Fibroblast of skin of left biceps (primary cell): ENCODE results near the gene FFAR2.
"Not testable (repeated sequence)": the region's sequence is repeated elsewhere in the genome, so short reads cannot be mapped to it uniquely, and the experiment has no call there.

Experiments
- DNase-seq, 2 experiments: peaks; one replicate each; pipeline ENCODE4 v3.0.0-alpha.2; 2013; ENCODE audit warnings: low read depth in 2 of 2

Gene FFAR2

GRCh38 chr19:35455616-35456201, 7.7 kb downstream of the FFAR2 start:
- no peak for DNase-seq

- DNase-seq = no peak
Measured at GRCh38 chr19:35457173-35457572, 9.1 kb downstream of the FFAR2 start.

GRCh38 chr19:35458192-35458591, 10.1 kb downstream of the FFAR2 start:
- DNase-seq = no peak

DNA sequence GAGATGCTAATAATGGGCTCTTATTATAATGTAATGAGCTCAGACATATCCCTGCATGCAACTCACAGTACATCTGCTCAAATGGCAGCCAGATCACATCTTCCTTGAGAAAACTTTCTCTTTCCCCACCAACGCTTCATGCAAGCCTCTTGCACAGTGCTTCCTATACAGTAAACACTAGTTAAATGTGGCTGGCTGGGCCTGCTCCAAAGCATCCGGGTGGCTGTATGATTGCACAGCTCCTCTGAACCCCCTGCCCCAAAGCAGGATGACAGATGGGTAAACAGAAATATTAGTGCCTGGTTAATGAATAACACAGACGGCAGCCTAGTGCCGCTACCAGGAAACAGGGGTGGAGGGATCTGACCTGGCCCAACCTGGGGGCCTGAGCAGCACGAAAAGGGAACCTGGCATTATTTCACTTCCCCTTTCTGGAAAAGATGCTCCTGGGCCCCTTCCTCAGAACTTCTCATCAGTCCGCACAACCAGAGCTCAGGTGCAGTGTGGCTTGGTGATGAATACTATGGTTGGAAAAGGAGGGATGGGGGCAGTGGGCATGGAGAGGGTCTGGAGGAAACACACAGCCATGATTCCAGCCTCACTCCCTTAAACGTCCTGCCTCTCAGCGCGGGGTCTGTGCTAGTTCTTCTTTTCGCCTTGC, 10.8 kb downstream of the FFAR2 start:
- no peak for DNase-seq

GRCh38 chr19:35459414-35460082, 11.5 kb downstream of the FFAR2 start:
- DNase-seq = no peak

DNA sequence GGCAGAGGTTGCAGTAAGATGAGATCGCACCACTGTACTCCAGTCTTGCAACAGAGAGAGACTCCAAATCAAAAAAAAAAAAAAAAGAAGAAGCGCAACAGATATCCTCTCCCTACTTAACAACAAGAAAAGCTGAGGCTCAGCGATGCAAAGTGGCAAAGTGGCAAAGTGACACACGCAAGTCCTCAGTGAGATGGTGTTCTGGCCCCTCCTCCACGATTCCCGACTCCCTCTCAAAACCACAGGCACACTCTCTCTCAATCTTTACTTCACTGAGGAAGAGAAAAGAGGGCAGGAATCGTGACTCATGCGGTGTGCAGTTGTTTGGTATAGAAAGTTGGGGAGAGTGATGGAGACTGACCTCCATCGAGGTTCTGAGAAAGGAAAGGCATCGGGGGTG, 12.6 kb downstream of the FFAR2 start:
- no peak for DNase-seq

DNA sequence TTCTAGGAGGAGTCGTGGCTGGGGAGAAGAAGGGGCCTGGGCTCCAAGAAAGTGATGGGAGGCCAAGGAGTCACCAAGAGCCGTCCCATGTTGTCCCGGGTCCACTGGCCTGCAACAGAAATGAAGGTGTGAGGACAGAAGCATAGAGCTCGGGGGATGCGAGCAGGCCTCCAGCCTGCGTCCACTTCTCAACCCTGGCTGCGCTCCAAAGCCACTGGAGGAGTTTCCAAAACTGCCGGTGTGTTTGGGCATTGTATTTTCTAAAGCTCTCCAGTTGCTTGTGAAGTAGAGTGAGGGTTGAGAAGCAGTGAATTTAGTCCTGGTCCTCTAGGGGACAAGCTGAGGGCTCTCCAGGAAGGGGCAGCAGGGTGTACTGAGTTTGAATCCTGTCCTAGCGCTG, 13.0 kb downstream of the FFAR2 start:
- DNase-seq = no peak

- not testable (repeated sequence) for DNase-seq
Measured at GRCh38 chr19:35461788-35462187, 13.7 kb downstream of the FFAR2 start.

GRCh38 chr19:35462476-35462953, 14.5 kb downstream of the FFAR2 start:
- no peak for DNase-seq

GRCh38 chr19:35462956-35463355, 14.9 kb downstream of the FFAR2 start:
- not testable (repeated sequence) for DNase-seq

GRCh38 chr19:35466259-35466658, 18.2 kb downstream of the FFAR2 start:
- DNase-seq = no peak

DNA sequence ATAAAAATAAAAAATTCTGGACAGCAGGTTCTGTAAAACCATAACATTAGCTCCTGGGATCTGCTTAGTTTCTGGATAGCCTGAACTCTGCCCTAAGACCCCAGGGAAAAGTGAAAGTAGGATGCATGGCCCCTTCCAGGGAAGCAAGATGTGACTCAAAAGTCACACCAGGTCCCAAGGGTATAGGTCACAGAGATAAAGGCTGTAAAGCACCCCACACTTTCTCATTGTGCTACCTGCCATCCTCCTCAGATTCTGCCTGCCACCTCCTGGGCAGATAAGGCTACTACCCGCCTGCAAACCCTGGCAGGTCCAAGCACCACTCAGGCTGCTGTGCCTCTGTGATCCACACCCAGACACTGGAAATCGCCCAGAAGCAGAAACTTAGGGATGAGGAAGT, 20.6 kb downstream of the FFAR2 start:
- DNase-seq = no peak

DNA sequence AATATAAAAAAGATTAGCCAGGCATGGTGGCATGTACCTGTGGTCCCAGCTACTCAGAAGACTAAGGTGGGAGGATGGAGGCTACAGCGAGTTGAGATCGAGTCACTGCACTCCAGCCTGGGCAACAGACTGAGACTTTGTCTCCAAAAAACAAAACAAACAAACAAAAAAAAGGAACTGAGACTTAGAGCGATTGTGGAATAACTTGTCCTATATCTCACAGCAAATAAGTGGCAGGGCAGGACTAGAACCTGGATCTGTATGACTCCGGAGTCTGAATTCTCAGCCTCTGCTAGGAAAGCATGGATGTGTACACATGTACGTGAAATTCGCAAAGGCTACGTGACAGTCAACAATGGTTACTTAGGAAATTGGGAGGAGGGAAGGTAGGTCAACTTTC, 22.1 kb downstream of the FFAR2 start:
- no peak for DNase-seq

- DNase-seq = not testable (repeated sequence)
Measured at GRCh38 chr19:35471075-35471474, 23.0 kb downstream of the FFAR2 start.

DNA sequence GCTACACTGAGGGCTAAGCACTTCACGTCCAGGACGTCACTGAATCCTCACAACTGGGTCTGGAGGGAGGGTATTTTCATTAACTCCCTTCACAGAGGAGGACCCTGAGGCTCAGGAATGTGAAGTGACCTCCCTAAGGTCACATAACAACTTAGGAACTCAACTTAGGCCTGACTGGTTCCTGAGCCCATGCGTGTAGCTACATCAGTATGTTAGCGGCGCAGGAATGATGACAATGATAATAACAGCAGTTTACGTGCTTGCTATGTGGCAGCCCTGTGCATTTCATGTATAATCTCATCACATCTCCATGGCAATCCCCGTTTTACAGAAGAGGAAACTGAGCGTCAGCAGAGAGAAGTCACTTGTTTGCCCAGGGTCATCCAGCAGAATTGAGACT, 23.9 kb downstream of the FFAR2 start:
- no peak for DNase-seq

DNA sequence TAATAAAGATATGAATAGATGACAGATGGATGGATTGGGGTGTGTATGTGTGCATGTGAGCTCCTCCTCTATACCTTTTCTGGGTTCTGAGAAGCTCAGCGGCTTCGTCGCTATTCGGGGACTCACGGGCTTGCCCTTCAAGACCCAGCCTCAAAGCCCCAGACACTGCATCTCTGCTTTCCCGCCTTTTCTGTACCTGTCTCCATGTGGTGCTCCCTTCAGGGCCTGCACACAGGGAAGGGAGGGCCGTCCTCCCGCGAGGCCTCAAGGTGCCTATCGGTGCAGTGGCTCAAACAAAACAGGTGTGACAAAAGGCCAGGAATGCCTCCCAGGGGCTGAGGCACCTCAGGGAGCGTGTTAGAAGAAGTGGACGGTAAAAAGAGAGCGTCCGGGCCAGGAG, 26.0 kb downstream of the FFAR2 start:
- no peak for DNase-seq

GRCh38 chr19:35474594-35474993, 26.5 kb downstream of the FFAR2 start:
- DNase-seq = not testable (repeated sequence)

DNA sequence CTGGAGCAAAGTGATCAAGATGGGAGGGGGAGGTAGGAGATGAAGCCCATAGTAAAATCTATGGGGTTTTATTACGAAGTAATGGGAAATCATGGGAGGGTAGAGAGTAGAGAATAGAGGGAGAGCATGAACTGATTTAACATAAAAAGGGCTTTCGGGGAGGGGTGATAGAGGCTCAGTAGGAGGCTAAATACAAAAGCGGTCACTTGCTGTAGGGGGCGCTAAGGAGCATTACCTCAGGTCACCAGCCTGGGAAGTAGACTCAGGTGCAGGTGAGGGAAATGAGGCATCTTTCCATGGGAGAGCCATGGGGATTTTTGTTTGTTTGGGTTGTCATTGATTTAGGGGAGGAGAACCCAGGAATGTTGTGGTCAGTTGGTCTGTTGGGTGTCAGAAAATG, 28.1 kb downstream of the FFAR2 start:
- no peak for DNase-seq

DNA sequence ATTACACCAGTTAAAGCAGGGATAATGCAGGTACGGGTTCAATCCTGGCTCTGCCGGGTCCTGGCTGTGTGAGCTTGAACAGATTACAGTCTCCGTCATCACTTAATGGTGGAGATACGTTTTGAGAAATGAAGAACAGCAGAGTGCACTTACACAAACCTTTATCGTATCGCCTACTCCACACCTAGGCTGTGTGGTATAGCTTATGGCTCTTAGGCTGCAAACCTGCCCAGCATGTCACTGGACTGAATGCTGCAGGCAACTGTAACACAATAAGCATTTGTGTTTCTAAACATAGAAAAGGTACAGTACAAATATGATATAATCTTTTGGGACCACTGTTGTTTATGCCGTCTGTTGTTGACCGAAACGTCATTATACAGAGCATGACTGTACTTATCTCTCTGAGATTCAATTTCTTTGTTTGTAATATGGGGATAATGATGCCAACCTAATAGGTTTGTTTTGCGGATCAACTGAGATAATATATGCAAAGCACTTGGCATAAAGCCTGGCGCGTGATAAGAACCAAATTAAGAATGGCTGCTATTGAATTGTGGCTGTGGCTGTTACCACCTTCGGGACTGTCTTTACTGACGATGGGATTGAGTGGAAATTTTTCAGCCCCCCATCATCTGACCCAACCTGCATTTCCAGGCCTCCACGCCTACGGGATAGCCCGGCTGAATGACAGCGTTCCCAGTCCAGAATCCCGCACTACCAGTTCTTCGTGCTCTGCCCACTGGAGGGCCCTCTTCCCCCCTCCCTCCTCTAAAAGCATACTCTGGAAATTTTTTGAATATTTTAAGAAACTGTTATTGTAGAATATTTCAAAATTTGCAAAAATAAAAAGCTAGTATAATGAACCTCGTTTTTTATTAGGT, 31.0 kb downstream of the FFAR2 start:
- DNase-seq = no peak

- DNase-seq = no peak
Measured at GRCh38 chr19:35483089-35483488, 35.0 kb downstream of the FFAR2 start.

- DNase-seq = no peak
Measured at GRCh38 chr19:35484252-35485036, 36.4 kb downstream of the FFAR2 start.
